MCF 10A (cell line): ENCODE data around the gene METTL2A. TPM values are rescaled to one million over a fixed set of nuclear protein-coding genes. Genes with fewer than 3 reads are reported as not detected.
"Not testable (repeated sequence)": the region's sequence is repeated elsewhere in the genome, so short reads cannot be mapped to it uniquely, and the experiment has no call there.

Source experiments
- BruUV-seq: library from RNA; stranded (reverse); fragments of 400-500 nt; replicated peaks from 2 replicates; lab custom pipeline; 2021; lab: Mats Ljungman, UMichigan
- CTCF ChIA-PET: fragments of 300-600 bp; sonication (Branson Sonifier 250); formaldehyde crosslinking; extraction: SDS; loops from one replicate; lab custom pipeline; 2021; ENCODE audit warnings: antibody characterized with exemption, inconsistent platforms; lab: Yijun Ruan, JAX
- POLR2A ChIA-PET: fragments of 300-600, 350-650 bp; sonication (Branson Sonifier 250); formaldehyde crosslinking; extraction: SDS; loops from one replicate; lab custom pipeline; 2020; ENCODE audit warnings: antibody characterized with exemption, inconsistent platforms; lab: Yijun Ruan, JAX
- DNase-seq: peaks from one replicate; pipeline ENCODE4 v3.0.0-alpha.2; 2018; ENCODE audit not compliant: unreplicated experiment
- H3K27ac Mint-ChIP-seq: one replicate; pipeline ENCODE4 v1.8.0; 2022; ENCODE audit warnings: mild to moderate bottlenecking, low read depth, mixed read lengths; ENCODE audit not compliant: unreplicated experiment
- H3K27me3 Mint-ChIP-seq: one replicate; pipeline ENCODE4 v1.8.0; 2022; ENCODE audit warnings: mixed read lengths; ENCODE audit not compliant: insufficient read depth, unreplicated experiment
- H3K36me3 Mint-ChIP-seq: one replicate; pipeline ENCODE4 v1.8.0; 2022; ENCODE audit warnings: mild to moderate bottlenecking, moderate library complexity, mixed read lengths; ENCODE audit not compliant: insufficient read depth, unreplicated experiment
- H3K4me1 Mint-ChIP-seq: one replicate; pipeline ENCODE4 v1.8.0; 2022; ENCODE audit warnings: mixed read lengths; ENCODE audit not compliant: insufficient read depth, unreplicated experiment
- H3K4me3 Mint-ChIP-seq: one replicate; pipeline ENCODE4 v1.8.0; 2022; ENCODE audit warnings: mild to moderate bottlenecking, moderate library complexity, mixed read lengths; ENCODE audit not compliant: unreplicated experiment
- H3K9me3 Mint-ChIP-seq: one replicate; pipeline ENCODE4 v1.8.0; 2022; ENCODE audit warnings: mixed read lengths; ENCODE audit not compliant: unreplicated experiment
- intact Hi-C: fragments of 100-400 bp; cut with micrococcal nuclease; formaldehyde crosslinking; loops from 2 replicates; pipeline ENCODE4 v1.14.1; 2022
- total RNA-seq: library from RNA; stranded (reverse); gene quantifications from 2 replicates; pipeline ENCODE4 v1.2.3, GENCODE V29; 2022
- TF ChIP-seq, protein P1 (sequence below): fragments of 200-600 bp; IDR thresholded peaks from one replicate; pipeline ENCODE4 v1.8.0; 2022; ENCODE audit warnings: antibody characterized with exemption, mild to moderate bottlenecking; ENCODE audit not compliant: unreplicated experiment

The METTL2A gene
- total RNA-seq, 1 experiment from 2014 or later: 28.0 TPM

DNA sequence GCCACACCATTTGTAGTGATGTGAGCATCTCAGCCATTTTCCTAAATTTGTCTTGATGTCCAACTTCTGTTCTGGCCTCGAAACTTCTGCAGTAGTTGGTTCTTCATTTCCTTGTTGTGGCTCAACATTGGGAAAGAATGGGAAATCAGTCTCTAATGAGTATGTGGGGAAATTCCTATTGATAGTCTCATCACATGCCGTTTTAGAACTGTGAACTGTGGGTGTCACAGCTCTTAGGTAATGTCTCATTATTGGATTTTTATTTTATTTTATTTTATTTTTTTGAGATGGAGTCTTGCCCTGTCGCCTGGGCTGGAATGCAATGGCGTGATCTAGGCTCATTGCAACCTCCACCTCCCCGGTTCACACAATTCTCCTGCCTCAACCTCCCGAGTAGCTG, 17.5 kb downstream of the METTL2A start:
- CTCF ChIA-PET: not testable (repeated sequence)

GRCh38 chr17:62444063-62444462, 20.4 kb downstream of the METTL2A start:
- H3K27me3 Mint-ChIP-seq: no peaks in the 10 kb centered on the region
- H3K27ac Mint-ChIP-seq: no peak overlapping the region
- H3K36me3 Mint-ChIP-seq: peaks cover 82% of the 10 kb centered on the region
- ChIA-PET CTCF (no interaction called here), POLR2A (no interaction called here)
- no peak for DNase-seq
- TF ChIP-seq, protein P1, sequence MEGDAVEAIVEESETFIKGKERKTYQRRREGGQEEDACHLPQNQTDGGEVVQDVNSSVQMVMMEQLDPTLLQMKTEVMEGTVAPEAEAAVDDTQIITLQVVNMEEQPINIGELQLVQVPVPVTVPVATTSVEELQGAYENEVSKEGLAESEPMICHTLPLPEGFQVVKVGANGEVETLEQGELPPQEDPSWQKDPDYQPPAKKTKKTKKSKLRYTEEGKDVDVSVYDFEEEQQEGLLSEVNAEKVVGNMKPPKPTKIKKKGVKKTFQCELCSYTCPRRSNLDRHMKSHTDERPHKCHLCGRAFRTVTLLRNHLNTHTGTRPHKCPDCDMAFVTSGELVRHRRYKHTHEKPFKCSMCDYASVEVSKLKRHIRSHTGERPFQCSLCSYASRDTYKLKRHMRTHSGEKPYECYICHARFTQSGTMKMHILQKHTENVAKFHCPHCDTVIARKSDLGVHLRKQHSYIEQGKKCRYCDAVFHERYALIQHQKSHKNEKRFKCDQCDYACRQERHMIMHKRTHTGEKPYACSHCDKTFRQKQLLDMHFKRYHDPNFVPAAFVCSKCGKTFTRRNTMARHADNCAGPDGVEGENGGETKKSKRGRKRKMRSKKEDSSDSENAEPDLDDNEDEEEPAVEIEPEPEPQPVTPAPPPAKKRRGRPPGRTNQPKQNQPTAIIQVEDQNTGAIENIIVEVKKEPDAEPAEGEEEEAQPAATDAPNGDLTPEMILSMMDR: no peak
- intact Hi-C loops: no loop called here
- no peaks in the 10 kb centered on the region for H3K9me3 Mint-ChIP-seq
- H3K4me3 Mint-ChIP-seq: no peak overlapping the region
- no peaks in the 10 kb centered on the region for H3K4me1 Mint-ChIP-seq
- no TSS peak for BruUV-seq

More for the DNA sequence above, 17.5 kb downstream of the METTL2A start:
- H3K9me3 Mint-ChIP-seq, H3K27ac Mint-ChIP-seq, POLR2A ChIA-PET, H3K4me1 Mint-ChIP-seq, intact Hi-C loops, BruUV-seq, H3K4me3 Mint-ChIP-seq, DNase-seq, H3K27me3 Mint-ChIP-seq: not testable (repeated sequence)
- peaks cover 72% of the 10 kb centered on the region for H3K36me3 Mint-ChIP-seq

GRCh38 chr17:62445791-62446190, 22.1 kb downstream of the METTL2A start:
- H3K4me1 Mint-ChIP-seq, BruUV-seq, H3K9me3 Mint-ChIP-seq, CTCF ChIA-PET, H3K27me3 Mint-ChIP-seq, intact Hi-C loops, H3K4me3 Mint-ChIP-seq, DNase-seq, H3K27ac Mint-ChIP-seq: not testable (repeated sequence)
- peaks cover 92% of the 10 kb centered on the region for H3K36me3 Mint-ChIP-seq
- POLR2A ChIA-PET: interaction anchor here (0.7 kb wide), 1 partner anchor 25 kb away, joined by 3 read pairs; no protein-coding TSS in a partner anchor

DNA sequence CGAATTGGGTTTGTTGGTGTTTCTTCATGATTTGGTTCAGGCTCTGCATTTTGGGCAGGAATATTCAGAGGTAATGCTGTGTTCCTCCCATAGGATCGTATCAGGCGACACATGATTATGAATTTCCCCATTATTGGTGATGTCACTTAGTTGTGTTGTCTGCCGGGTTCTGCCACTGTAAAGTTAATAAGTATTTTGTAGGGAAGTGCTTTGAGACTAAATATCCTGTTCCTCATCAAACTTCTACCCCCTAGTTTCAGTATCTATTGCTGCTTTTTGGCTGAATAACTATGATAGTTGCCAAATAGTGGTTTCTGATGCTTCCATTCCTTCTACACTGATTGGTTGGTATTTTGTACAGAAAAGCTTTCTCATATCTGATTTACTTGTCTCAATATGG, 28.5 kb downstream of the METTL2A start:
- H3K4me3 Mint-ChIP-seq, H3K4me1 Mint-ChIP-seq, DNase-seq, H3K27ac Mint-ChIP-seq, H3K9me3 Mint-ChIP-seq, POLR2A ChIA-PET, BruUV-seq, H3K27me3 Mint-ChIP-seq, intact Hi-C loops, CTCF ChIA-PET: not testable (repeated sequence)
- peaks cover 37% of the 10 kb centered on the region for H3K36me3 Mint-ChIP-seq

DNA sequence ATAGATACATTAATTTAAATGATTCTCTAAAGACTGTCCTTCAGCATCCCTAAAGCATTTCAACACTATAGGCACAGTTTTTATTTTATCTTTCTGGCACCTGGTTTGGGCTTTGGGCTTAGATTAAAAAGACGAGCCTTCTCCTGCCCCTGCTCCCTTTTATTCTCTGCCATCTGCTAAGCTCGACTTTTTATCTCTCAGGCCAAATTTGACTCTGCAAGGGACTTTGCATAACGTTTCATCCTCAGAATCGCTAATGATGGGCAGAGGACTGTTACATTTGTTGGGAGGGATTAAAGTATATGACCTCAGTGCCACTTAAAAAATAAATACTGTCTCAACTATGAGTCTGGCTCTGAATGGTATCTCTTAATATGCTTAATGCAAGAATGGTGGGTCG, 29.3 kb downstream of the METTL2A start:
- POLR2A ChIA-PET: not testable (repeated sequence)

GRCh38 chr17:62453656-62454055, 30.0 kb downstream of the METTL2A start:
- H3K9me3 Mint-ChIP-seq, POLR2A ChIA-PET, H3K27ac Mint-ChIP-seq, CTCF ChIA-PET, H3K4me3 Mint-ChIP-seq, DNase-seq, BruUV-seq, H3K27me3 Mint-ChIP-seq, intact Hi-C loops, H3K4me1 Mint-ChIP-seq: not testable (repeated sequence)
- peaks cover 26% of the 10 kb centered on the region for H3K36me3 Mint-ChIP-seq

More for the DNA sequence above, 29.3 kb downstream of the METTL2A start:
- CTCF ChIA-PET, BruUV-seq, H3K27ac Mint-ChIP-seq, H3K4me1 Mint-ChIP-seq, intact Hi-C loops, H3K9me3 Mint-ChIP-seq, H3K4me3 Mint-ChIP-seq, H3K27me3 Mint-ChIP-seq, DNase-seq: not testable (repeated sequence)
- peaks cover 29% of the 10 kb centered on the region for H3K36me3 Mint-ChIP-seq

DNA sequence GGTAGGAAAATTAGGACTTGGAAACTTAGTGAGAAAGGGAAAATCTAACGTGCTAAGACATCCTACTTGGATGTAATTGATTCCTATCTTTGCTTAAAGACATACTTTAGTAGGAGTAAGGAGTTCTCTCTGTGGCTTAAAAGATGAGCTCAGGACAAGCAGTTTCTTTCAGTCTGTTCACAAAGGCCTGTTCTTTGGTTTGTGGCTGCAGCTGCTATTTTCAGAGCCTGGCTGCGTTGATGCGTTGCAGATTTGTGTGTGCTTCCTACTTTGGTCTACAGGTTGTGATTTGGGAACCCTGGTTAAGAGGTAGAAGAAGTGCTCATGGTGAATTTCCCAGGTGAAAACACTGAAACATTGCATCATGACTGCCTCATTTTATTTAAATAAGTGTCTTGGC, 30.4 kb downstream of the METTL2A start:
- intact Hi-C loops, CTCF ChIA-PET, H3K27ac Mint-ChIP-seq: not testable (repeated sequence)

More for the DNA sequence above, 30.4 kb downstream of the METTL2A start:
- DNase-seq, H3K9me3 Mint-ChIP-seq, H3K4me3 Mint-ChIP-seq, BruUV-seq, H3K4me1 Mint-ChIP-seq, H3K27me3 Mint-ChIP-seq, POLR2A ChIA-PET: not testable (repeated sequence)
- H3K36me3 Mint-ChIP-seq: peaks cover 22% of the 10 kb centered on the region
